PC-3 (cell line): ENCODE results near the gene SCOC.

Experiments used
- CTCF ChIP-seq: fragments of 300-600 bp; sonication (generic); conservative IDR thresholded peaks from 2 replicates; pipeline ENCODE4 v1.5.1; 2017; ENCODE audit warnings: antibody characterized with exemption, low read depth, mild to moderate bottlenecking, low read length
- EZH2 ChIP-seq: fragments of 300-600 bp; sonication (generic); IDR thresholded peaks from one replicate; pipeline ENCODE4 v1.6.1; 2017; ENCODE audit warnings: antibody characterized with exemption, mild to moderate bottlenecking, low read length; ENCODE audit not compliant: unreplicated experiment

- TF ChIP-seq CTCF, result no peak
- TF ChIP-seq EZH2, result no peak
Observed at GRCh38 chr4:140351093-140352075, 22.1 kb upstream of the SCOC start.
